HepG2 (cell line): Measurements from ENCODE around the gene GDF11. TPM values are rescaled to one million over a fixed set of nuclear protein-coding genes. Genes with fewer than 3 reads are reported as not detected.

Experiments
- ATAC-seq: fragments of 200-7000 bp; cut with Tn5 transposase; 3 replicates; pipeline ENCODE4 v1.9.1; 2020; ENCODE audit warnings: mild to moderate bottlenecking, moderate library complexity
- BruUV-seq: library from RNA; stranded (reverse); fragments of 400-500 nt; replicated peaks from 2 replicates; lab custom pipeline; 2021; lab: Mats Ljungman, UMichigan
- CTCF ChIA-PET: fragments of 300-600 bp; formaldehyde crosslinking; extraction: SDS; loops from one replicate; lab custom pipeline; 2021; ENCODE audit warnings: low total read pairs, inconsistent platforms, low intra/inter-chr PET ratio; lab: Yijun Ruan, JAX
- POLR2A ChIA-PET: fragments of 350-600 bp; sonication (Branson Sonifier 250); formaldehyde crosslinking; loops from one replicate; lab custom pipeline; 2020; ENCODE audit warnings: antibody characterized with exemption, inconsistent platforms; lab: Yijun Ruan, JAX
- DNase-seq: peaks from one replicate; pipeline ENCODE4 v3.0.0-alpha.2; 2015; ENCODE audit warnings: low spot score
- FAIRE-seq: peaks from 3 replicates; lab custom pipeline; 2011; peaks lifted over from hg19 to GRCh38; lab: Jason Lieb, UNC
- H2AFZ ChIP-seq: one replicate; pipeline ENCODE4 v1.6.1; 2011; ENCODE audit warnings: low read length, inconsistent platforms
- H3K27ac ChIP-seq: fragments of 300-600 bp; 3 replicates; pipeline ENCODE4 v1.8.0; 2011; ENCODE audit warnings: mixed run types, mild to moderate bottlenecking, mixed read lengths, low read length, inconsistent platforms; ENCODE audit not compliant: insufficient read depth; ENCODE audit errors: extremely low read length
- H3K27me3 ChIP-seq, 2 experiments: fragments of 200-600 bp in 1 of 2; 2 replicates in 1 of 2; 3 replicates in 1 of 2; pipeline versions ENCODE4 v1.6.0 to v1.8.0; 2011; ENCODE audit warnings: low read length in 2 of 2, mild to moderate bottlenecking in 2 of 2, moderate library complexity in 2 of 2, inconsistent platforms in 1 of 2; ENCODE audit not compliant: insufficient read depth in 2 of 2, control insufficient read depth in 1 of 2
- H3K36me3 ChIP-seq, 2 experiments: fragments of 200-600 bp in 1 of 2; replicated peaks in 1 of 2; 2 replicates in 1 of 2; 3 replicates in 1 of 2; pipeline versions ENCODE4 v1.5.1 to v1.8.0; 2011; ENCODE audit warnings: low read length in 2 of 2, inconsistent platforms in 1 of 2; ENCODE audit not compliant: insufficient read depth in 2 of 2, control insufficient read depth in 1 of 2
- H3K4me1 ChIP-seq: 2 replicates; pipeline ENCODE4 v1.5.1; 2012; ENCODE audit warnings: low read length, inconsistent platforms; ENCODE audit not compliant: insufficient read depth
- H3K4me2 ChIP-seq: 2 replicates; pipeline ENCODE4 v1.6.0; 2011; ENCODE audit warnings: low read depth, low read length, inconsistent platforms
- H3K4me3 ChIP-seq, 3 experiments: fragments of 200-600 bp in 1 of 3; sonication (generic), shearing (Covaris generic) in 1 of 3; replicated peaks in 1 of 3; 2 replicates each; pipeline ENCODE4 v1.5.1; 2011 to 2016; ENCODE audit warnings: low read length in 3 of 3, inconsistent platforms in 2 of 3, low read depth in 2 of 3, mild to moderate bottlenecking in 2 of 3, control low read depth in 1 of 3, mixed read lengths in 1 of 3; ENCODE audit not compliant: insufficient read depth in 1 of 3
- H3K79me2 ChIP-seq: one replicate; pipeline ENCODE4 v1.6.1; 2011; ENCODE audit warnings: low read length, inconsistent platforms; ENCODE audit not compliant: insufficient read depth
- H3K9ac ChIP-seq: 2 replicates; pipeline ENCODE4 v1.6.0; 2011; ENCODE audit warnings: mild to moderate bottlenecking, low read depth, low read length, inconsistent platforms; ENCODE audit not compliant: insufficient read depth
- H3K9me3 ChIP-seq: 2 replicates; pipeline ENCODE4 v1.5.1; 2012; ENCODE audit warnings: mild to moderate bottlenecking, low read length
- H4K20me1 ChIP-seq: 2 replicates; pipeline ENCODE4 v1.6.0; 2011; ENCODE audit warnings: inconsistent platforms, mild to moderate bottlenecking, low read length, moderate library complexity; ENCODE audit not compliant: insufficient read depth
- CAMTA2 ChIP-seq: sonication (generic); formaldehyde crosslinking; IDR thresholded peaks from 2 replicates; pipeline ENCODE4 v1.4.0; 2020; ENCODE audit warnings: mild to moderate bottlenecking, missing genetic modification reagents, borderline replicate concordance
- ELK4 ChIP-seq: sonication (generic); formaldehyde crosslinking; IDR thresholded peaks from 2 replicates; pipeline ENCODE4 v1.9.0; 2021; ENCODE audit warnings: missing genetic modification reagents, borderline replicate concordance
- ETS1 ChIP-seq: sonication (generic); formaldehyde crosslinking; IDR thresholded peaks from 2 replicates; pipeline ENCODE4 v1.4.0; 2020; ENCODE audit warnings: missing genetic modification reagents
- FIP1L1 ChIP-seq: fragments of 200-400 bp; formaldehyde crosslinking; IDR thresholded peaks from 2 replicates; pipeline ENCODE4 v1.6.1; 2018; ENCODE audit warnings: low read depth, mild to moderate bottlenecking, low read length, moderate library complexity, borderline replicate concordance; ENCODE audit not compliant: insufficient read depth
- HOXA9 ChIP-seq: sonication (generic); formaldehyde crosslinking; IDR thresholded peaks from 2 replicates; pipeline ENCODE4 v1.8.1; 2022; ENCODE audit warnings: missing genetic modification reagents, mild to moderate bottlenecking, moderate library complexity, borderline replicate concordance
- KLF11 ChIP-seq: IDR thresholded peaks from 2 replicates; pipeline ENCODE4 v1.6.1; 2016; ENCODE audit warnings: missing compliant biosample characterization
- THAP9 ChIP-seq: sonication (generic); formaldehyde crosslinking; IDR thresholded peaks from 2 replicates; pipeline ENCODE4; 2020; ENCODE audit warnings: missing genetic modification reagents, mild to moderate bottlenecking, borderline replicate concordance
- ZNF292 ChIP-seq: sonication (generic); formaldehyde crosslinking; IDR thresholded peaks from 2 replicates; pipeline ENCODE4 v1.8.1; 2022; ENCODE audit warnings: mild to moderate bottlenecking, low read depth, missing genetic modification reagents, borderline replicate concordance
- ZNF503 ChIP-seq: sonication (generic); formaldehyde crosslinking; IDR thresholded peaks from 2 replicates; pipeline ENCODE4 v1.4.0; 2020; ENCODE audit warnings: missing genetic modification reagents
- ZNF709 ChIP-seq: sonication (generic); formaldehyde crosslinking; IDR thresholded peaks from 2 replicates; pipeline ENCODE4 v1.5.0; 2020; ENCODE audit warnings: mild to moderate bottlenecking, missing genetic modification reagents
- WGBS: methylation state at CpG from one replicate; pipeline ENCODE4 v1.1.6; 2017; ENCODE audit warnings: low lambda C conversion rate; 5-methylcytosine and 5-hydroxymethylcytosine counted together
- in situ Hi-C: cut with HindIII; loops from 2 replicates; pipeline ENCODE4 v1.10.0; 2017; ENCODE audit warnings: low pct_unique_long_range_greater_than_20kb; ENCODE audit not compliant: extremely low pct_ligation_motif_present
- intact Hi-C: fragments of 100-400 bp; cut with micrococcal nuclease; formaldehyde crosslinking; loops from one replicate; pipeline ENCODE4 v1.10.0; 2022; ENCODE audit not compliant: unreplicated experiment
- polyA plus RNA-seq, 8 experiments: library from polyadenylated mRNA; depleted of rRNA in 3 of 8; stranded (reverse) in 7 of 8; unstranded in 1 of 8; fragments of >200 nt; fragmentation: Illumina TruSeq in 4 of 8; extraction: Trizol in 4 of 8; gene quantifications; 2 replicates each; pipeline versions ENCODE4 v1.2.1 to v1.2.3, GENCODE V29; 2011 to 2016; ENCODE audit warnings: low read depth in 4 of 8, missing spikeins in 1 of 8, mixed read lengths in 1 of 8; ENCODE audit not compliant: insufficient read depth in 1 of 8
- total RNA-seq, 5 experiments: library from RNA; depleted of rRNA; stranded (reverse); fragments of >200 nt; fragmentation: Illumina TruSeq; extraction: Trizol; gene quantifications; 2 replicates each; pipeline ENCODE4 v1.2.3, GENCODE V29; 2016; ENCODE audit warnings: low read depth in 1 of 5

Gene GDF11
- total and polyA plus RNA-seq, 2 of the 13 experiments (the other 11 are each of a cell fraction or from before 2014, with no cell fraction given), result 0.63 to 1.5 TPM

GRCh38 chr12:55734595-55734994 lies 8.3 kb upstream of the GDF11 start (continued):
- no peak for TF ChIP-seq THAP9 (CRISPR knock-in tag)

- in situ Hi-C loops, result loop anchor here (5.0 kb wide), 4 partner anchors 61 to 296 kb away; no protein-coding TSS in a partner anchor
Observed at GRCh38 chr12:55736076-55736475, 6.8 kb upstream of the GDF11 start.

More at GRCh38 chr12:55736076-55736475, 6.8 kb upstream of the GDF11 start:
- intact Hi-C loops, result loop anchor here (2.0 to 5.0 kb wide), 3 partner anchors 15 to 301 kb away; partner anchors contain the start of genes DGKA and RDH5
- Histone ChIP-seq H3K27ac (no peak overlapping the region), H2AFZ (no peak overlapping the region), H3K9me3 (no peaks in the 10 kb centered on the region), H3K9ac (no peak overlapping the region), H4K20me1 (no peaks in the 10 kb centered on the region), H3K27me3 (no peaks in the 10 kb centered on the region), H3K79me2 (no peaks in the 10 kb centered on the region), H3K4me2 (no peak overlapping the region), H3K4me1 (peaks cover 24% of the 10 kb centered on the region), H3K4me3 (no peak overlapping the region), H3K36me3 (no peaks in the 10 kb centered on the region)
- DNase-seq, result no peak
- no peak for FAIRE-seq
- TF ChIP-seq ZNF292 (CRISPR knock-in tag), result no peak
- no peak for TF ChIP-seq KLF11 (CRISPR knock-in tag)
- TF ChIP-seq ZNF709 (CRISPR knock-in tag), result no peak
- no peak for TF ChIP-seq HOXA9 (CRISPR knock-in tag)
- TF ChIP-seq ETS1 (CRISPR knock-in tag), result no peak
- no peak for TF ChIP-seq ZNF503
- no peak for TF ChIP-seq CAMTA2 (CRISPR knock-in tag)
- TF ChIP-seq FIP1L1, result no peak
- no peak for TF ChIP-seq ELK4 (CRISPR knock-in tag)
- 20% methylated on average over 3 of the region's 3 CpGs for WGBS
- ChIA-PET CTCF (interaction anchor here (2.6 kb wide), 1 partner anchor 12 kb away, joined by 36 read pairs; no protein-coding TSS in a partner anchor), POLR2A (interaction anchor here (3.1 kb wide), 1 partner anchor 11 kb away, joined by 14 read pairs; no protein-coding TSS in a partner anchor)
- no TSS peak for BruUV-seq
- ATAC-seq, result no peak
